ENCODE data around the gene TMC8. TPM values are rescaled to one million over a fixed set of nuclear protein-coding genes. Genes with fewer than 3 reads are reported as not detected.

Gene TMC8
- polyA plus RNA-seq, 1 of the 3 experiments (the other 2 are of a cell fraction), result 0.18 TPM

- TF ChIP-seq, protein P1, sequence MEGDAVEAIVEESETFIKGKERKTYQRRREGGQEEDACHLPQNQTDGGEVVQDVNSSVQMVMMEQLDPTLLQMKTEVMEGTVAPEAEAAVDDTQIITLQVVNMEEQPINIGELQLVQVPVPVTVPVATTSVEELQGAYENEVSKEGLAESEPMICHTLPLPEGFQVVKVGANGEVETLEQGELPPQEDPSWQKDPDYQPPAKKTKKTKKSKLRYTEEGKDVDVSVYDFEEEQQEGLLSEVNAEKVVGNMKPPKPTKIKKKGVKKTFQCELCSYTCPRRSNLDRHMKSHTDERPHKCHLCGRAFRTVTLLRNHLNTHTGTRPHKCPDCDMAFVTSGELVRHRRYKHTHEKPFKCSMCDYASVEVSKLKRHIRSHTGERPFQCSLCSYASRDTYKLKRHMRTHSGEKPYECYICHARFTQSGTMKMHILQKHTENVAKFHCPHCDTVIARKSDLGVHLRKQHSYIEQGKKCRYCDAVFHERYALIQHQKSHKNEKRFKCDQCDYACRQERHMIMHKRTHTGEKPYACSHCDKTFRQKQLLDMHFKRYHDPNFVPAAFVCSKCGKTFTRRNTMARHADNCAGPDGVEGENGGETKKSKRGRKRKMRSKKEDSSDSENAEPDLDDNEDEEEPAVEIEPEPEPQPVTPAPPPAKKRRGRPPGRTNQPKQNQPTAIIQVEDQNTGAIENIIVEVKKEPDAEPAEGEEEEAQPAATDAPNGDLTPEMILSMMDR (IDR thresholded peaks at IDR 0.05), result peak; percentile 55
- TF ChIP-seq RCOR1 (IDR thresholded peaks at IDR 0.05; ENCODE audit: low read length) (no peak), CHD2 (IDR thresholded peaks at IDR 0.05; ENCODE audit: low read length, partially characterized antibody) (peak; percentile 27), YY1 (IDR thresholded peaks at IDR 0.05; ENCODE audit: low read depth) (no peak), SMC3 (IDR thresholded peaks at IDR 0.05; ENCODE audit: low read depth, low read length) (peak; percentile 66)
Observed at GRCh38 chr17:78117027-78117981, 13.3 kb upstream of the TMC8 start (continued).

- Histone ChIP-seq H3K9me3 (no peaks in the 10 kb centered on the region), H3K36me3 (replicated peaks in 1 of 2; ENCODE audit: control insufficient read depth in 1 of 2, insufficient read depth in 2 of 2, low read length in 1 of 2) (no peaks in the 10 kb centered on the region), H3K79me2 (ENCODE audit: insufficient read depth) (no peaks in the 10 kb centered on the region), H3K9ac (no peak overlapping the region), H4K20me1 (ENCODE audit: insufficient read depth) (no peaks in the 10 kb centered on the region), H2AFZ (ENCODE audit: low read depth) (no peak overlapping the region), H3K4me2 (no peak overlapping the region), H3K27me3 (ENCODE audit: insufficient read depth) (0 out of 2 replicates have a peak, but pooled peaks cover under 1% of the 10 kb centered on the region), H3F3A (replicated peaks; ENCODE audit: insufficient read depth) (no peaks in the 10 kb centered on the region), H3K9me2 (no peaks in the 10 kb centered on the region), H3K27ac (ENCODE audit: low read depth in 2 of 2, low read length in 1 of 2) (no peak overlapping the region), H3K4me3 (ENCODE audit: low read depth in 2 of 2, low read length in 1 of 2) (no peak overlapping the region), H3K4me1 (ENCODE audit: control insufficient read depth in 1 of 2, insufficient read depth in 2 of 2, low read depth in 1 of 2, low read length in 1 of 2) (peaks cover 0 to 11% of the 10 kb centered on the region in 2 experiments; a peak in 1 of 4 replicates)
- TF ChIP-seq MEF2A (IDR thresholded peaks at IDR 0.05; ENCODE audit: borderline replicate concordance, low read depth) (no peak), USF1 (IDR thresholded peaks at IDR 0.05; ENCODE audit: borderline replicate concordance, low read depth) (no peak), ELF1 (IDR thresholded peaks at IDR 0.05) (no peak), GATA2 (CRISPR knock-in tag; IDR thresholded peaks at IDR 0.05) (no peak), FOXM1 (IDR thresholded peaks at IDR 0.05; ENCODE audit: low read depth) (no peak), EZH2phosphoT487 (IDR thresholded peaks at IDR 0.05; ENCODE audit: borderline replicate concordance, low read depth) (no peak), EP300 (IDR thresholded peaks at IDR 0.05; ENCODE audit: borderline replicate concordance in 1 of 2, low read depth in 1 of 2, low read length in 1 of 2) (no peak), RAD21 (IDR thresholded peaks at IDR 0.05; ENCODE audit: low read length) (no peak), ZBTB33 (IDR thresholded peaks at IDR 0.05; ENCODE audit: borderline replicate concordance, low read depth) (no peak), TAF1 (IDR thresholded peaks at IDR 0.05; ENCODE audit: borderline replicate concordance, low read depth, low read length) (no peak), RCOR1 (IDR thresholded peaks at IDR 0.05; ENCODE audit: low read length) (no peak)
- CTCF ChIA-PET, result interaction anchor here (0.7 to 10.9 kb wide), 10 partner anchors 10 to 303 kb away, joined by 3 to 131 read pairs (median 4); partner anchors contain the start of genes C17orf99 and TMC6
- WGBS (ENCODE audit: low lambda C conversion rate), result 80% methylated on average over 13 of the region's 14 CpGs
- no peak for DNase-seq
- POLR2A ChIA-PET, result no interaction called here
Observed at GRCh38 chr17:78118801-78119241, 11.8 kb upstream of the TMC8 start.

Measured in SK-N-SH (cell line).